GM18519 (cell line): ENCODE measurements around the gene MVB12B.

ENCODE experiments used
- ATAC-seq: cut with Tn5 transposase; IDR thresholded peaks from one replicate; pipeline ENCODE4 v1.9.1; 2021; ENCODE audit warnings: mild to moderate bottlenecking, moderate library complexity; ENCODE audit not compliant: unreplicated experiment, low FRiP score

MVB12B gene

DNA sequence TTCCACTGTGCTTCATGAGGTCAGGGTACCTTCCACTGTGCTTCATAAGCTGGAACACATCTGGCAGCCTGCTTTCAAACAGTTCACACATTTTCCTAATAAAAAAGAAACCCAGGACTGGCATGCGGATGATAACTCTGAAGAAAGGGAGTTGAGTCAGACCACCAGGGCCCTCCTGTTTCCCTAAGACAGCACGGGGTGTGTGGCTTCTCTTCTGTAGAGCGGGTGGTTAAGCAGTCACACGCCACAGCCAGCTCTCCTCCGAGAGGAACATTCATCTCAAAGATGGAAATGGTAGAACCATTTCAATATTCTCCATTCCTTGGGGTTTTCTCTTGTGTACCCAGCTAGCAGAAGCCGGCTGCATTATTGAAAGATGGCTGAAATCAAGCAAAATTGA, 159.0 kb downstream of the MVB12B start:
- no peak for ATAC-seq

- ATAC-seq, result no peak
Observed at GRCh38 chr9:126486276-126486675, 159.6 kb downstream of the MVB12B start.

- ATAC-seq, result no peak
Observed at GRCh38 chr9:126487856-126488255, 161.2 kb downstream of the MVB12B start.

GRCh38 chr9:126488310-126488709, 161.7 kb downstream of the MVB12B start:
- ATAC-seq, result no peak

GRCh38 chr9:126488881-126489404, 162.3 kb downstream of the MVB12B start:
- ATAC-seq, result no peak

- ATAC-seq, result no peak
Observed at GRCh38 chr9:126489581-126490213, 163.1 kb downstream of the MVB12B start.

DNA sequence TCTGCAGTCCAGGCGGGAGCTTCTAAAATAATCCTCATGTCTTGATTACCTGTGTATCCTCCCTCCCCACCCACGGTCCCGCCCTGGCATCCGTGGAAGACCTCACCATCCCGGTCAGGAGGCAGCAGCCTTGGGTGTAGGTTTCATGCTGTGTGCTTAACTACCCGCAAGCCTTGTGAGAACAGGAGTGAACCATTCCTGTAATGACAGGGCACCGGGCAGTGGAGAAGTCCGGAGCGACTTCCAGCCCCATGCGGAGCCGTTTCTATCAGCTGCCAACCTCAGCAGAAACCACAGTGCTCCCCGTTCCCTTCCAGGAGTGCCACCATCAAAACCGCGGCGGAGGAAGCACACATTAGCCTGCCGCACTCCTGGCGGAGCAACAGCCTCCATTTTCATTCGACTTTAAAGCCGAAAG, 163.6 kb downstream of the MVB12B start:
- no peak for ATAC-seq

GRCh38 chr9:126490871-126491567, 164.4 kb downstream of the MVB12B start:
- no peak for ATAC-seq

DNA sequence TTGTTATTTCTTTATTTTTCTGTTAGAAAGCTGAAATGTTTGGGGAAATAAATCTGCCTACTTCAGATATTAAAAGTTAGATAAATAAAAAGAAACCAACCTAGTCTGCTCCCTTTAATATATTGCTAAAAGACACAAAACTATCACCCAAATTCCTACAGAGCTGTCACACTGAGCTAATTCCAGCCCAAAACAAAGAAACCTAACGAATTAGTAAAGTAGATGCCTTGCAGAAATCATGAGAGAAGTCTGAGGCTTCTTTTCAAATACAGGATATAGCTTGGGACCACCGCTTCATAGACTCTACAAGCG, 164.9 kb downstream of the MVB12B start:
- no peak for ATAC-seq

- no peak for ATAC-seq
Observed at GRCh38 chr9:126491949-126492348, 165.3 kb downstream of the MVB12B start.

- no peak for ATAC-seq
Observed at GRCh38 chr9:126494264-126494663, 167.6 kb downstream of the MVB12B start.

DNA sequence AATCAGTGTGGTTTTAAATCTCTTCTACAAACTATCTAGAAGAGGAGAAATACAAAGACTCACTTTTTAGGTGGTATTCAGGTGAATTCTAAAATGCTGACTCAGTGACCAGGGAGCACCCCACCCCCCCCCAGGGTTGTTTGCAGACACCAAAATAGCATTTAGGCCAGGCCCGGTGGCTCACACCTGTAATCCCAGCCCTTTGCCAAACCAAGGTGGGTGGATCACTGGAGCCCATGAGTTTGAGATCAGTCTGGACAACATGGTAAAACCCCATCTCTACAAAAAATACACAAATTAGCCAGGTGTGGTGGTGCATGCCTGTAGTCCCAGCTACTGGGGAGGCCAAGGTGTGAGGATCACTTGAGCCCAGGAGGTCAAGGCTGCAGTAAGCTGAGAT, 168.1 kb downstream of the MVB12B start:
- ATAC-seq, result no peak

- ATAC-seq, result no peak
Observed at GRCh38 chr9:126495411-126496180, 169.0 kb downstream of the MVB12B start.

DNA sequence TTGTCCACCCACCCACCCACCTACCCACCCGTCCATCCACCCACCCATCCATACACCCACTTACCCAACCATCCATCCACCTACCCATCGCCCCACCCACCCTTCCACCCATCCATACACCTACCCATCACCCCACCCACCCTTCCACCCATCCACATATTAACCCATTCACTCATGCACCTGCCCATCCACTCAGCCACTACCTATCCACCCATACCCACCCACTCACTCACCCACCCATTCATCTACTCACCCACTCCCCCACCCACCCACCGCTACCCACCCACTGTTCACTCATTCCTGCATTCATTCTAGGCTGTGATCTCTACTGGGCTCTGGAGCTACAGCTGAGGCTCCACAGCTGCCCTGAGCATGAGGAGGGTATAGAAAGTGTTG, 169.6 kb downstream of the MVB12B start:
- no peak for ATAC-seq

GRCh38 chr9:126496781-126497659, 170.4 kb downstream of the MVB12B start:
- ATAC-seq, result no peak

DNA sequence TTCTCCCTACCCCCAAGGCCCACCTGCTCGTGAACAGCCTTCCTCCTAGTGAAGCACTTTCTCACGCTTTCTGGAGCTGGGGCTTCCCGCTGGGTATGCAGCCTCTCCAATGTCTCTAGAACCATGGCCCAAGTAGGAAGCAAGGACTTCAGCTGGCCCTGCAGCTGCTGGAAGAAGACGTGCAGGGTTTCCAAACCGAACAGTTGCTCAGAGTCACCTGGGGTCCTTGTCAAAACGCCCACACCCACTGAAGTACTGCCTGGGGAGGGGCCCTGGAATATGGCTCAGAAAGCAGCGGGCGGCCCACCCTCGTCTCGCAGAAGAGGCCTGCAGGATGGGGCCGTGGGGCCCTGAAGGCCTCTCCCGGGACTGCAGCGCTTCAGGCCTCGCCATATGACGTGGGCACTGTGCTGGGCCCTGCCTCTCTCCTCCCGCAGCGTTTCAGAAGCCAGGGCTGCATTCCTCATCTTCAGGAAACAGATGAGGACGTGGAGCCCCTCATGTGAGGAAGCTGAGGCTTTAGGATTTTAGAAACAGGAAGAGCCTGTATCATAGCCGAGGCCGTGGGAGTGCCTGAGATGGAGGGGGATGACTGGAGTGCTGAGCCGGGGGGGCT, 171.1 kb downstream of the MVB12B start:
- ATAC-seq, result no peak

- no peak for ATAC-seq
Observed at GRCh38 chr9:126498331-126498730, 171.7 kb downstream of the MVB12B start.

- ATAC-seq, result no peak
Observed at GRCh38 chr9:126499005-126499910, 172.6 kb downstream of the MVB12B start.
